Osteocyte (in vitro differentiated cells): ENCODE data around the gene OR13H1. TPM values are rescaled to one million over a fixed set of nuclear protein-coding genes. Genes with fewer than 3 reads are reported as not detected.
"Not testable (repeated sequence)": the region's sequence is repeated elsewhere in the genome, so short reads cannot be mapped to it uniquely, and the experiment has no call there.

Experiments
- DNase-seq: peaks from one replicate; pipeline ENCODE4 v3.0.0; 2021; ENCODE audit warnings: mixed read lengths; ENCODE audit not compliant: unreplicated experiment; ENCODE audit errors: extremely low spot score
- H3K27ac Mint-ChIP-seq: one replicate; pipeline ENCODE4 v1.8.0; 2021; ENCODE audit warnings: mild to moderate bottlenecking, mixed read lengths; ENCODE audit not compliant: unreplicated experiment
- H3K27me3 Mint-ChIP-seq: one replicate; pipeline ENCODE4 v1.8.0; 2021; ENCODE audit warnings: mixed read lengths; ENCODE audit not compliant: unreplicated experiment
- H3K36me3 Mint-ChIP-seq: one replicate; pipeline ENCODE4 v1.8.0; 2021; ENCODE audit warnings: mixed read lengths; ENCODE audit not compliant: unreplicated experiment
- H3K4me1 Mint-ChIP-seq: one replicate; pipeline ENCODE4 v1.8.0; 2021; ENCODE audit warnings: mixed read lengths; ENCODE audit not compliant: unreplicated experiment
- H3K4me3 Mint-ChIP-seq: one replicate; pipeline ENCODE4 v1.8.0; 2021; ENCODE audit warnings: mild to moderate bottlenecking, moderate library complexity, mixed read lengths; ENCODE audit not compliant: unreplicated experiment
- H3K9me3 Mint-ChIP-seq: one replicate; pipeline ENCODE4 v1.8.0; 2021; ENCODE audit warnings: mixed read lengths; ENCODE audit not compliant: unreplicated experiment
- CTCF ChIP-seq: fragments of 200-600 bp; sonication (generic); IDR thresholded peaks from 2 replicates; pipeline ENCODE4 v1.5.0; 2021; ENCODE audit warnings: antibody characterized with exemption, mild to moderate bottlenecking, moderate library complexity
- total RNA-seq: library from RNA; stranded (reverse); gene quantifications from 2 replicates; pipeline ENCODE4 v1.2.1, GENCODE V29; 2021

Gene OR13H1
- total RNA-seq, 1 donor from 2014 or later, result not detected

GRCh38 chrX:131571348-131571747 lies 27.5 kb downstream of the OR13H1 start:
- Mint-ChIP-seq H3K9me3 (no peaks in the 10 kb centered on the region), H3K36me3 (no peaks in the 10 kb centered on the region), H3K27ac (peak overlapping the region; percentile 3), H3K4me3 (no peak overlapping the region), H3K27me3 (no peaks in the 10 kb centered on the region), H3K4me1 (peaks cover 43% of the 10 kb centered on the region)
- no peak for TF ChIP-seq CTCF
- no peak for DNase-seq

GRCh38 chrX:131572372-131573014 lies 28.6 kb downstream of the OR13H1 start:
- H3K9me3 Mint-ChIP-seq, result no peaks in the 10 kb centered on the region
- H3K4me3 Mint-ChIP-seq, result peak overlapping the region; percentile 3
- H3K36me3 Mint-ChIP-seq, result no peaks in the 10 kb centered on the region
- no peak for TF ChIP-seq CTCF
- no peak for DNase-seq
- no peaks in the 10 kb centered on the region for H3K27me3 Mint-ChIP-seq
- H3K4me1 Mint-ChIP-seq, result peaks cover 53% of the 10 kb centered on the region
- peak overlapping the region; percentile 3 for H3K27ac Mint-ChIP-seq

GRCh38 chrX:131577413-131577812 lies 33.5 kb downstream of the OR13H1 start:
- H3K4me3 Mint-ChIP-seq, result peak overlapping the region; percentile 89
- H3K27ac Mint-ChIP-seq, result peak overlapping the region; percentile 98
- no peaks in the 10 kb centered on the region for H3K36me3 Mint-ChIP-seq
- no peak for DNase-seq
- H3K4me1 Mint-ChIP-seq, result peaks cover 47% of the 10 kb centered on the region
- H3K9me3 Mint-ChIP-seq, result no peaks in the 10 kb centered on the region
- H3K27me3 Mint-ChIP-seq, result no peaks in the 10 kb centered on the region
- no peak for TF ChIP-seq CTCF

- H3K27me3 Mint-ChIP-seq, result no peaks in the 10 kb centered on the region
- no peaks in the 10 kb centered on the region for H3K9me3 Mint-ChIP-seq
- DNase-seq, result no peak
- peak overlapping the region; percentile 98 for H3K27ac Mint-ChIP-seq
- H3K4me1 Mint-ChIP-seq, result peaks cover 39% of the 10 kb centered on the region
- no peak for TF ChIP-seq CTCF
- no peaks in the 10 kb centered on the region for H3K36me3 Mint-ChIP-seq
- H3K4me3 Mint-ChIP-seq, result peak overlapping the region; percentile 89
These were observed 34.3 kb downstream of the OR13H1 start for GRCh38 chrX:131577999-131578734.

GRCh38 chrX:131578735-131579367 lies 35.0 kb downstream of the OR13H1 start:
- DNase-seq, result peak; percentile 85
- Mint-ChIP-seq H3K4me1 (peaks cover 32% of the 10 kb centered on the region), H3K27ac (peak overlapping the region; percentile 98), H3K4me3 (peak overlapping the region; percentile 89)
- not testable (repeated sequence) for H3K27me3 Mint-ChIP-seq, H3K36me3 Mint-ChIP-seq, H3K9me3 Mint-ChIP-seq
